GM12878 (cell line): Measurements from ENCODE around the gene MNAT1. TPM values are rescaled to one million over a fixed set of nuclear protein-coding genes. Genes with fewer than 3 reads are reported as not detected.

Experiments
- ATAC-seq: fragments of 200-7000 bp; cut with Tn5 transposase; 3 replicates; pipeline ENCODE4 v1.9.1; 2020; ENCODE audit warnings: mild to moderate bottlenecking, moderate library complexity
- BruUV-seq: library from RNA; stranded (reverse); fragments of 400-500 nt; replicated peaks from 2 replicates; lab custom pipeline; 2021; lab: Mats Ljungman, UMichigan
- CTCF ChIA-PET: fragments of 300-600 bp; sonication (Branson Sonifier 250); formaldehyde crosslinking; extraction: SDS; loops from one replicate; lab custom pipeline; 2021; ENCODE audit warnings: inconsistent platforms; lab: Yijun Ruan, JAX
- POLR2A ChIA-PET: fragments of 350-600 bp; formaldehyde crosslinking; extraction: SDS; loops from one replicate; lab custom pipeline; 2021; ENCODE audit warnings: inconsistent platforms; lab: Charles Lee
- RAD21 ChIA-PET: fragments of 300-600 bp; sonication (Branson Sonifier 250); formaldehyde crosslinking; loops from one replicate; lab custom pipeline; 2023; ENCODE audit warnings: antibody characterized with exemption; ENCODE audit not compliant: unreplicated experiment; lab: Charles Lee
- SMC1A ChIA-PET: fragments of 300-600 bp; sonication (Branson Sonifier 250); formaldehyde crosslinking; loops from one replicate; lab custom pipeline; 2023; ENCODE audit not compliant: unreplicated experiment, uncharacterized antibody; lab: Charles Lee
- DNase-seq: peaks from one replicate; pipeline ENCODE4 v3.0.0-alpha.2; 2011; ENCODE audit warnings: low read depth, low spot score
- FAIRE-seq: peaks from 3 replicates; lab custom pipeline; 2011; peaks lifted over from hg19 to GRCh38; lab: Jason Lieb, UNC
- H2AFZ ChIP-seq: 2 replicates; pipeline ENCODE4 v1.6.0; 2011; ENCODE audit warnings: low read depth, low read length, control low read depth; ENCODE audit not compliant: control insufficient read depth
- H3K27ac ChIP-seq: 2 replicates; pipeline ENCODE4 v1.5.1; 2011; ENCODE audit warnings: control low read depth; ENCODE audit not compliant: control insufficient read depth, insufficient read depth
- H3K27me3 ChIP-seq, 2 experiments: replicated peaks in 1 of 2; 2 replicates each; pipeline versions ENCODE4 v1.6.0 to v1.6.1; 2011; ENCODE audit warnings: low read length in 1 of 2; ENCODE audit not compliant: control insufficient read depth in 2 of 2, insufficient read depth in 2 of 2
- H3K36me3 ChIP-seq, 2 experiments: 2 replicates each; pipeline ENCODE4 v1.5.1; 2011; ENCODE audit warnings: low read length in 1 of 2; ENCODE audit not compliant: control insufficient read depth in 2 of 2, insufficient read depth in 2 of 2
- H3K4me1 ChIP-seq: 2 replicates; pipeline ENCODE4 v1.6.1; 2011; ENCODE audit warnings: mild to moderate bottlenecking, low read length, moderate library complexity, mixed read lengths; ENCODE audit not compliant: control insufficient read depth, insufficient read depth
- H3K4me2 ChIP-seq: 2 replicates; pipeline ENCODE4 v1.6.0; 2011; ENCODE audit warnings: control low read depth; ENCODE audit not compliant: control insufficient read depth, insufficient read depth
- H3K4me3 ChIP-seq: fragments of 200-600 bp; sonication (generic); 2 replicates; pipeline ENCODE4 v1.5.1; 2016
- H3K79me2 ChIP-seq: 2 replicates; pipeline ENCODE4 v1.6.0; 2011; ENCODE audit warnings: low read length; ENCODE audit not compliant: control insufficient read depth, insufficient read depth
- H3K9ac ChIP-seq: 2 replicates; pipeline ENCODE4 v1.8.0; 2011; ENCODE audit warnings: low read length, control low read depth, mixed read lengths; ENCODE audit not compliant: control insufficient read depth, insufficient read depth
- H3K9me3 ChIP-seq: replicated peaks from 3 replicates; pipeline ENCODE4 v1.5.1; 2011; ENCODE audit warnings: mild to moderate bottlenecking, low read length; ENCODE audit not compliant: control insufficient read depth, insufficient read depth
- H4K20me1 ChIP-seq: 2 replicates; pipeline ENCODE4 v1.6.0; 2011; ENCODE audit not compliant: control insufficient read depth, insufficient read depth
- CEBPZ ChIP-seq: fragments of 150-350 bp; IDR thresholded peaks from 2 replicates; pipeline ENCODE4 v1.6.1; 2016; ENCODE audit warnings: low read depth, low read length
- CHD2 ChIP-seq: IDR thresholded peaks from 2 replicates; pipeline ENCODE4 v1.6.1; 2011; ENCODE audit warnings: low read depth, low read length, improper control_type of control experiment, borderline replicate concordance
- EZH2 ChIP-seq: IDR thresholded peaks from 2 replicates; pipeline ENCODE4 v1.6.1; 2012; ENCODE audit warnings: low read depth, mild to moderate bottlenecking, control low read depth, inconsistent platforms, low read length, borderline replicate concordance; ENCODE audit not compliant: control insufficient read depth
- KDM1A ChIP-seq: fragments of 200-600 bp; sonication (generic); IDR thresholded peaks from 2 replicates; pipeline ENCODE4 v1.6.1; 2016; ENCODE audit warnings: borderline replicate concordance
- MYB ChIP-seq: fragments of 150-350 bp; IDR thresholded peaks from 2 replicates; pipeline ENCODE4 v1.6.1; 2014; ENCODE audit warnings: mild to moderate bottlenecking, low read depth, low read length, borderline replicate concordance
- NFXL1 ChIP-seq: fragments of 450-650 bp; IDR thresholded peaks from 2 replicates; pipeline ENCODE4 v1.6.1; 2017; ENCODE audit warnings: antibody characterized with exemption, mild to moderate bottlenecking, borderline replicate concordance
- RUNX3 ChIP-seq: IDR thresholded peaks from 2 replicates; pipeline ENCODE4 v1.6.1; 2012; ENCODE audit warnings: low read length, inconsistent platforms
- SMC3 ChIP-seq: IDR thresholded peaks from 2 replicates; pipeline ENCODE4 v1.6.1; 2011; ENCODE audit warnings: low read length, improper control_type of control experiment, borderline replicate concordance
- ZBED1 ChIP-seq: IDR thresholded peaks from 2 replicates; pipeline ENCODE4 v1.6.1; 2016; ENCODE audit warnings: borderline replicate concordance
- ZBTB4 ChIP-seq: fragments of 450-650 bp; formaldehyde crosslinking; IDR thresholded peaks from 2 replicates; pipeline ENCODE4 v1.4.0; 2022; ENCODE audit warnings: mild to moderate bottlenecking, moderate library complexity
- WGBS: methylation state at CpG from one replicate; pipeline ENCODE4 v1.1.6; 2016; ENCODE audit warnings: low lambda C conversion rate; ENCODE audit not compliant: insufficient replicate concordance, insufficient coverage; ENCODE audit errors: missing lambda C conversion rate; 5-methylcytosine and 5-hydroxymethylcytosine counted together
- in situ Hi-C: fragments of 300-500 bp; cut with MboI; formaldehyde crosslinking; loops from 9 replicates; pipeline ENCODE4 v1.14.3; 2018; ENCODE audit warnings: mixed read lengths
- intact Hi-C: fragments of 100-400 bp; cut with micrococcal nuclease; formaldehyde crosslinking; loops from one replicate; pipeline ENCODE4 v1.14.2; 2022; ENCODE audit not compliant: unreplicated experiment
- polyA plus RNA-seq, 11 experiments: library from polyadenylated mRNA; depleted of rRNA in 4 of 11; unstranded in 6 of 11; stranded (reverse) in 5 of 11; fragments of >200 nt; fragmentation: Nextera tagmentation in 4 of 11; fragmentation: Illumina TruSeq in 1 of 11; extraction: Ambion mirVana in 4 of 11; extraction: Trizol in 1 of 11; gene quantifications; 1 replicate in 1 of 11; 2 replicates in 10 of 11; pipeline versions ENCODE4 v1.2.1 to v1.2.3, GENCODE V29; 2011 to 2016; ENCODE audit warnings: inconsistent platforms in 2 of 11, missing spikeins in 2 of 11, low read depth in 1 of 11
- total RNA-seq, 4 experiments: library from RNA; depleted of rRNA in 3 of 4; stranded (reverse); fragments of >200 nt in 3 of 4; fragmentation: Illumina TruSeq in 1 of 4; extraction: Trizol in 1 of 4; gene quantifications; 2 replicates each; pipeline versions ENCODE4 v1.2.1 to v1.2.3, GENCODE V29; 2013 to 2021

MNAT1 gene
- total and polyA plus RNA-seq, 10 of the 15 experiments (the other 5 are each of a cell fraction or from before 2014, with no cell fraction given): 26.5 to 67.4 (median 40.8) TPM

- no peak overlapping the region for H2AFZ ChIP-seq
- 48% methylated on average over 2 of the region's 2 CpGs for whole genome bisulfite sequencing
- H3K9ac ChIP-seq: no peak overlapping the region
- in situ Hi-C loops: no loop called here
- CTCF ChIA-PET: no interaction called here
- FAIRE-seq: no peak
- H4K20me1 ChIP-seq: no peaks in the 10 kb centered on the region
- H3K27me3 ChIP-seq: no peaks in the 10 kb centered on the region
- RAD21 ChIA-PET: no interaction called here
- no peaks in the 10 kb centered on the region; the same call in 2 of the 3 replicates for H3K9me3 ChIP-seq
- POLR2A ChIA-PET: no interaction called here
- no peaks in the 10 kb centered on the region for H3K4me1 ChIP-seq
- no peaks in the 10 kb centered on the region for H3K36me3 ChIP-seq
- H3K79me2 ChIP-seq: no peaks in the 10 kb centered on the region
- no peak overlapping the region for H3K27ac ChIP-seq
- BruUV-seq: no TSS peak
- TF ChIP-seq RUNX3 (no peak), ZBTB4 (CRISPR knock-in tag) (no peak), NFXL1 (no peak), CHD2 (no peak), SMC3 (no peak), MYB (no peak), EZH2 (no peak), KDM1A (no peak), CEBPZ (no peak), ZBED1 (no peak)
- no peak for DNase-seq
- SMC1A ChIA-PET: interaction anchor here (1.6 kb wide), 1 partner anchor 14 kb away, joined by 4 read pairs; no protein-coding TSS in a partner anchor
- intact Hi-C loops: no loop called here
- H3K4me3 ChIP-seq: no peak overlapping the region
- no peak for ATAC-seq
- H3K4me2 ChIP-seq: no peak overlapping the region
These were observed 230.3 kb downstream of the MNAT1 start for GRCh38 chr14:60964904-60965303.
